KMS-11 (cell line): ENCODE data around the gene FRAT2.

Experiments used
- H2AFZ ChIP-seq: fragments of 200-600 bp; sonication (generic); 2 replicates; pipeline ENCODE4 v1.6.1; 2016; ENCODE audit warnings: antibody characterized with exemption, mixed run types, low read depth
- H3K27ac ChIP-seq: fragments of 200-600 bp; sonication (generic); 2 replicates; pipeline ENCODE4 v1.6.1; 2016; ENCODE audit warnings: mild to moderate bottlenecking, mixed run types
- H3K27me3 ChIP-seq: fragments of 200-600 bp; sonication (generic); 2 replicates; pipeline ENCODE4 v1.6.1; 2017; ENCODE audit warnings: mild to moderate bottlenecking, low read depth, mixed run types, moderate library complexity; ENCODE audit not compliant: insufficient read depth
- H3K36me3 ChIP-seq: fragments of 200-600 bp; sonication (generic); 2 replicates; pipeline ENCODE4 v1.6.1; 2017; ENCODE audit warnings: mild to moderate bottlenecking, mixed run types; ENCODE audit not compliant: insufficient read depth
- H3K4me1 ChIP-seq: fragments of 200-600 bp; sonication (generic); 2 replicates; pipeline ENCODE4 v1.6.1; 2016; ENCODE audit warnings: mild to moderate bottlenecking, low read depth, mixed run types; ENCODE audit not compliant: poor library complexity, severe bottlenecking
- H3K4me2 ChIP-seq: fragments of 200-600 bp; sonication (generic); 2 replicates; pipeline ENCODE4 v1.7.0; 2016; ENCODE audit warnings: mild to moderate bottlenecking, mixed run types
- H3K4me3 ChIP-seq: fragments of 200-600 bp; sonication (generic); IDR thresholded peaks from 2 replicates; pipeline ENCODE4 v1.6.1; 2017; ENCODE audit warnings: low read depth, low read length, mixed read lengths; ENCODE audit not compliant: insufficient read depth
- H3K79me2 ChIP-seq: fragments of 200-600 bp; sonication (generic); 2 replicates; pipeline ENCODE4 v1.6.1; 2016; ENCODE audit warnings: low read depth, mixed run types; ENCODE audit not compliant: insufficient read depth
- H3K9ac ChIP-seq: fragments of 200-600 bp; sonication (generic); 2 replicates; pipeline ENCODE4 v1.6.1; 2016; ENCODE audit warnings: mild to moderate bottlenecking, mixed run types
- H4K20me1 ChIP-seq: fragments of 200-600 bp; sonication (generic); 2 replicates; pipeline ENCODE4 v1.6.1; 2016; ENCODE audit warnings: mild to moderate bottlenecking, mixed run types; ENCODE audit not compliant: insufficient read depth
- CTCF ChIP-seq: fragments of 200-600 bp; sonication (generic); conservative IDR thresholded peaks from 2 replicates; pipeline ENCODE4 v1.6.1; 2017; ENCODE audit warnings: low read depth, mild to moderate bottlenecking, antibody characterized with exemption, low read length, moderate library complexity, mixed read lengths

Gene FRAT2

GRCh38 chr10:97311111-97311626, 23.4 kb downstream of the FRAT2 start:
- Histone ChIP-seq H2AFZ (no peak overlapping the region), H3K9ac (no peak overlapping the region), H3K4me3 (no peak overlapping the region), H3K79me2 (no peaks in the 10 kb centered on the region), H3K4me2 (no peak overlapping the region), H4K20me1 (no peaks in the 10 kb centered on the region), H3K36me3 (no peaks in the 10 kb centered on the region), H3K4me1 (peaks cover 10% of the 10 kb centered on the region), H3K27ac (no peak overlapping the region), H3K27me3 (no peaks in the 10 kb centered on the region)
- TF ChIP-seq CTCF, result no peak

GRCh38 chr10:97307866-97308780, 26.4 kb downstream of the FRAT2 start:
- H3K4me1 ChIP-seq, result peaks cover 6% of the 10 kb centered on the region
- H4K20me1 ChIP-seq, result no peaks in the 10 kb centered on the region
- H3K9ac ChIP-seq, result no peak overlapping the region
- no peaks in the 10 kb centered on the region for H3K36me3 ChIP-seq
- no peak for TF ChIP-seq CTCF
- no peak overlapping the region for H3K27ac ChIP-seq
- no peaks in the 10 kb centered on the region for H3K27me3 ChIP-seq
- H3K4me2 ChIP-seq, result no peak overlapping the region
- no peaks in the 10 kb centered on the region for H3K79me2 ChIP-seq
- no peak overlapping the region for H3K4me3 ChIP-seq
- no peak overlapping the region for H2AFZ ChIP-seq

GRCh38 chr10:97307441-97307840, 27.1 kb downstream of the FRAT2 start:
- no peaks in the 10 kb centered on the region for H3K36me3 ChIP-seq
- no peak overlapping the region for H3K9ac ChIP-seq
- H3K4me1 ChIP-seq, result no peaks in the 10 kb centered on the region
- no peak overlapping the region for H3K4me3 ChIP-seq
- no peak for TF ChIP-seq CTCF
- H3K27ac ChIP-seq, result no peak overlapping the region
- H4K20me1 ChIP-seq, result no peaks in the 10 kb centered on the region
- no peak overlapping the region for H3K4me2 ChIP-seq
- no peaks in the 10 kb centered on the region for H3K79me2 ChIP-seq
- H2AFZ ChIP-seq, result no peak overlapping the region
- H3K27me3 ChIP-seq, result no peaks in the 10 kb centered on the region

GRCh38 chr10:97302088-97302791, 32.3 kb downstream of the FRAT2 start:
- no peak for TF ChIP-seq CTCF
- H3K27ac ChIP-seq, result no peak overlapping the region
- no peaks in the 10 kb centered on the region for H3K79me2 ChIP-seq
- H3K9ac ChIP-seq, result no peak overlapping the region
- H3K4me2 ChIP-seq, result no peak overlapping the region
- H4K20me1 ChIP-seq, result no peaks in the 10 kb centered on the region
- no peaks in the 10 kb centered on the region for H3K27me3 ChIP-seq
- H2AFZ ChIP-seq, result no peak overlapping the region
- peaks cover 4% of the 10 kb centered on the region for H3K4me1 ChIP-seq
- H3K4me3 ChIP-seq, result no peak overlapping the region
- no peaks in the 10 kb centered on the region for H3K36me3 ChIP-seq
